GM23338 (cell line): ENCODE data around the gene NTF3.

Source experiments
- CREB1 ChIP-seq: fragments of 250-450 bp; sonication (Bioruptor Pico); IDR thresholded peaks from 2 replicates; pipeline ENCODE4 v1.5.0; 2020; ENCODE audit warnings: low read depth, mild to moderate bottlenecking, moderate library complexity
- EZH2 ChIP-seq: fragments of 200-600 bp; sonication (generic); IDR thresholded peaks from one replicate; pipeline ENCODE4 v1.8.0; 2017; ENCODE audit warnings: antibody characterized with exemption, mild to moderate bottlenecking, low read depth; ENCODE audit not compliant: unreplicated experiment
- EZH2phosphoT487 ChIP-seq: fragments of 200-600 bp; sonication (generic); IDR thresholded peaks from one replicate; pipeline ENCODE4 v1.8.1; 2018; ENCODE audit warnings: antibody characterized with exemption; ENCODE audit not compliant: unreplicated experiment
- POLR2AphosphoS5 ChIP-seq: IDR thresholded peaks from 2 replicates; pipeline ENCODE4 v1.6.1; 2016; ENCODE audit warnings: antibody characterized with exemption, low read depth
- TF ChIP-seq, protein P1 (sequence below), 2 experiments: fragments of 200-600 bp in 1 of 2; sonication (generic) in 1 of 2; conservative IDR thresholded peaks; 2 replicates each; pipeline versions ENCODE4 v1.5.1 to v1.6.1; 2016 to 2017; ENCODE audit warnings: antibody characterized with exemption in 2 of 2, low read depth in 2 of 2, mild to moderate bottlenecking in 2 of 2, moderate library complexity in 1 of 2
- TF ChIP-seq, protein P2 (sequence below): IDR thresholded peaks from one replicate; pipeline ENCODE4 v1.6.1; 2018; ENCODE audit warnings: antibody characterized with exemption; ENCODE audit not compliant: unreplicated experiment
- TF ChIP-seq, protein P3 (sequence below): IDR thresholded peaks from 2 replicates; pipeline ENCODE4 v1.6.1; 2016; ENCODE audit warnings: antibody characterized with exemption

- TF ChIP-seq, protein P1, sequence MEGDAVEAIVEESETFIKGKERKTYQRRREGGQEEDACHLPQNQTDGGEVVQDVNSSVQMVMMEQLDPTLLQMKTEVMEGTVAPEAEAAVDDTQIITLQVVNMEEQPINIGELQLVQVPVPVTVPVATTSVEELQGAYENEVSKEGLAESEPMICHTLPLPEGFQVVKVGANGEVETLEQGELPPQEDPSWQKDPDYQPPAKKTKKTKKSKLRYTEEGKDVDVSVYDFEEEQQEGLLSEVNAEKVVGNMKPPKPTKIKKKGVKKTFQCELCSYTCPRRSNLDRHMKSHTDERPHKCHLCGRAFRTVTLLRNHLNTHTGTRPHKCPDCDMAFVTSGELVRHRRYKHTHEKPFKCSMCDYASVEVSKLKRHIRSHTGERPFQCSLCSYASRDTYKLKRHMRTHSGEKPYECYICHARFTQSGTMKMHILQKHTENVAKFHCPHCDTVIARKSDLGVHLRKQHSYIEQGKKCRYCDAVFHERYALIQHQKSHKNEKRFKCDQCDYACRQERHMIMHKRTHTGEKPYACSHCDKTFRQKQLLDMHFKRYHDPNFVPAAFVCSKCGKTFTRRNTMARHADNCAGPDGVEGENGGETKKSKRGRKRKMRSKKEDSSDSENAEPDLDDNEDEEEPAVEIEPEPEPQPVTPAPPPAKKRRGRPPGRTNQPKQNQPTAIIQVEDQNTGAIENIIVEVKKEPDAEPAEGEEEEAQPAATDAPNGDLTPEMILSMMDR (conservative IDR thresholded peaks at IDR 0.05; ENCODE audit: low read depth in 2 of 2) = no peak
- no peak for TF ChIP-seq CREB1 (CRISPR knock-in tag)
- no peak for TF ChIP-seq POLR2AphosphoS5
- no peak for TF ChIP-seq EZH2
- TF ChIP-seq EZH2phosphoT487 = no peak
- TF ChIP-seq, protein P2, sequence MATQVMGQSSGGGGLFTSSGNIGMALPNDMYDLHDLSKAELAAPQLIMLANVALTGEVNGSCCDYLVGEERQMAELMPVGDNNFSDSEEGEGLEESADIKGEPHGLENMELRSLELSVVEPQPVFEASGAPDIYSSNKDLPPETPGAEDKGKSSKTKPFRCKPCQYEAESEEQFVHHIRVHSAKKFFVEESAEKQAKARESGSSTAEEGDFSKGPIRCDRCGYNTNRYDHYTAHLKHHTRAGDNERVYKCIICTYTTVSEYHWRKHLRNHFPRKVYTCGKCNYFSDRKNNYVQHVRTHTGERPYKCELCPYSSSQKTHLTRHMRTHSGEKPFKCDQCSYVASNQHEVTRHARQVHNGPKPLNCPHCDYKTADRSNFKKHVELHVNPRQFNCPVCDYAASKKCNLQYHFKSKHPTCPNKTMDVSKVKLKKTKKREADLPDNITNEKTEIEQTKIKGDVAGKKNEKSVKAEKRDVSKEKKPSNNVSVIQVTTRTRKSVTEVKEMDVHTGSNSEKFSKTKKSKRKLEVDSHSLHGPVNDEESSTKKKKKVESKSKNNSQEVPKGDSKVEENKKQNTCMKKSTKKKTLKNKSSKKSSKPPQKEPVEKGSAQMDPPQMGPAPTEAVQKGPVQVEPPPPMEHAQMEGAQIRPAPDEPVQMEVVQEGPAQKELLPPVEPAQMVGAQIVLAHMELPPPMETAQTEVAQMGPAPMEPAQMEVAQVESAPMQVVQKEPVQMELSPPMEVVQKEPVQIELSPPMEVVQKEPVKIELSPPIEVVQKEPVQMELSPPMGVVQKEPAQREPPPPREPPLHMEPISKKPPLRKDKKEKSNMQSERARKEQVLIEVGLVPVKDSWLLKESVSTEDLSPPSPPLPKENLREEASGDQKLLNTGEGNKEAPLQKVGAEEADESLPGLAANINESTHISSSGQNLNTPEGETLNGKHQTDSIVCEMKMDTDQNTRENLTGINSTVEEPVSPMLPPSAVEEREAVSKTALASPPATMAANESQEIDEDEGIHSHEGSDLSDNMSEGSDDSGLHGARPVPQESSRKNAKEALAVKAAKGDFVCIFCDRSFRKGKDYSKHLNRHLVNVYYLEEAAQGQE = no peak
- TF ChIP-seq, protein P3, sequence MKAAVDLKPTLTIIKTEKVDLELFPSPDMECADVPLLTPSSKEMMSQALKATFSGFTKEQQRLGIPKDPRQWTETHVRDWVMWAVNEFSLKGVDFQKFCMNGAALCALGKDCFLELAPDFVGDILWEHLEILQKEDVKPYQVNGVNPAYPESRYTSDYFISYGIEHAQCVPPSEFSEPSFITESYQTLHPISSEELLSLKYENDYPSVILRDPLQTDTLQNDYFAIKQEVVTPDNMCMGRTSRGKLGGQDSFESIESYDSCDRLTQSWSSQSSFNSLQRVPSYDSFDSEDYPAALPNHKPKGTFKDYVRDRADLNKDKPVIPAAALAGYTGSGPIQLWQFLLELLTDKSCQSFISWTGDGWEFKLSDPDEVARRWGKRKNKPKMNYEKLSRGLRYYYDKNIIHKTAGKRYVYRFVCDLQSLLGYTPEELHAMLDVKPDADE = no peak
These were observed 68.4 kb downstream of the NTF3 start for GRCh38 chr12:5500331-5500659.
